Measurements from ENCODE around the gene DTNBP1.

DTNBP1 gene

DNA sequence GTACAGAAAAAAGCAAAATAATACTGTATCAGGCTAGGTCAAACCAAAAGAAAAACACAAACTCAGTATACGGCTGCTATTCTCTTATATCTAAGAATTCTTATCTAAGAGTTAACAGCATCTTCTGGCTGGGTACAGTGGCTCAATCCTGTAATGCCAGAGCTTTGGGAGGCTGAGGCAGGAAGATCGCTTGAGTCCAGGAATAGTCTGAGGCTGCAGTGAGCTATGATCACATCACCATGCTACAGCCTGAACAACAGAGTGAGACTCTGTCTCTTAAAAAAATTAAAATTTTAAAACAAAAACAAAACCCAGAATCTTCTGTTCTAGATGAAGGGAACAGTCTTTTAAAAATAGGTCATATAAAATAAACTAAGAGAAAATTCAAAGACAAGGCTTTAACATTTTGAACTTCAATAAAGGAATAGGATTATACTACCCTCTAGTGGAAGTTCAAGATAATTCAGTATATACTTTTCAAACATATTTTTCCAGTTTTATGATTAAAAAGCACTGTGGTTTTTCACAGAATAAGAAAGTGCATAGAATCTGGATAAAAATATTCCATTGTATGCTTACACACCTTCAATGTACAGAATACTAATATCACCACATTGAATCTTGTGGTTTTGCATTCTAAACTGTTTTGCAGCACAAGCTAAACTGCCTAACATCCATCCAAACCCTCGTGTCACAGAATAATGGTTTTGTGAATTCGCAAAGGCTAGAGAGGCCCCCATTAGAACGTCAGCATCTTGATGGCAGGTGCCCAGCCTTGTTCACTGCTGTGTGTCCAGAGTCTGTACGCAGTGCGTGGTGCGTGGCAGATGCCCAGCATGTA, 39.3 kb downstream of the DTNBP1 start:
- DNase-seq, result peak; percentile 29

DNA sequence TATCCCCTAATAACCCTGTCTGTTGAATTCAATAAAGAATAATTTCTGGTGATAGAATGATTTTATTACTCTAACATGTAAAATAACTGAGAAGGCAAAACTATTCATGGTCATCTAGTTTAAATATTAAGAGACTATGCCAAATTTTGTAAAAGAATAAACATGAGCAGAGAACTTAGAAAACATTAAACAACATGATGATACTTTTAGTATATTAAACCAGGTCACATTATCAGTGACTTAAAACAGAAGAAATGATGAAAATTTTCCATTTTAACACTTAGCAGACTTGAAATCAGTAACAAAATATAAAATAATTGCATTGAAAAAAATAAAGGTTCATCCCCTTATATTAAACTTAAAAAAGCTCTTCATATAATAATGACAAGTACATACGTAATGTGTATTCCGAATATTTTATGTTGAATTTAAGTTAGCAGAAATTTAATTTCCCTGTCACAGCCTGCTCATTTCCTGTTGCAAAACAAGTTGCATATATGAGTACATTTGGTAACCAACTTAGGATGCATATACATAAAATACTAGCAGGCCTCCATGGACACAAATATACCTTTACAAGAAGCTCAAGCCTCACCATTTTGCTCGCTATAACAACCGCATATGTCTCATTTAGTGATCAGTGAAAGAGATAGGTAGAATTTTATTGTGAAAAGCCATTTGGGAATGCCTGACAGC, 40.6 kb downstream of the DTNBP1 start:
- no peak for DNase-seq

DNA sequence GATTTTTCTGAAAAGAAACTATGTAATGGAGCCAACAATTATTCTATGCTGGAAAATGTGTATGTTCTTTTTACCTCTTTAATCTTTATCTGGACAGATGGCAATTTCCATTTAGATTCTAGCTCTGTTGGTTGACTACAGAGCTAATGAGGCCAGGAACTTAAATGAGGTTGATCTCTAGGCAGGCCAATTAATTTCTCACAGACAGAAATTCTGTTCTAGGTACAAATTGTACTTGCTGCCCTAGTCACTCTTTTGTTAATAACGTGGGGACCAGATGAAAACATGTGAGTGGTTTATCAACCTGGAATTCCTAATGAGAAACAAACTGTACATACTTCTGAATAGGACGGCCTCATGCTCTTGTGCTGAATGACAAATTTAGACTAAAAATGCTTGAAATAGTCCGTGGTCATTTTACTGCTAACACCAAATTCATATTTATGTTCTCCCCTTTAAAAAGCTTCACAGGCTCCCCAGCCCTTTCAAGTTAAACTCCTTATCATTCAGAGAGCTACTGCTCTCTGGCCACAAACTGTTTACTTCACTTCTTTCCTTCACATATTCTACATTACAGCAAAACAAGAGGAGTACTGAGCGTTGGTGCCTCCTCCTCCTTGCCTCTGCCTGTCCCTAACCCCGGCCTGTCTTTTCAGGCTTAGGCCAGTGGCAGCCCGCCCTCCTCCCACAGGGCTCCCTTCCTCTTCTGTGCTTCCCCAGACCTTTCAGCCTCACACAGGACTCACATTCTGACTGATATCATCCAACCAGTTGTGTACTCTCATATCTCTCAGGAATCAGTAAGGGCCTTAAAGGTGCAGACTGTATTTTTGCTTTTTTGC, 41.4 kb downstream of the DTNBP1 start:
- no peak for DNase-seq

DNA sequence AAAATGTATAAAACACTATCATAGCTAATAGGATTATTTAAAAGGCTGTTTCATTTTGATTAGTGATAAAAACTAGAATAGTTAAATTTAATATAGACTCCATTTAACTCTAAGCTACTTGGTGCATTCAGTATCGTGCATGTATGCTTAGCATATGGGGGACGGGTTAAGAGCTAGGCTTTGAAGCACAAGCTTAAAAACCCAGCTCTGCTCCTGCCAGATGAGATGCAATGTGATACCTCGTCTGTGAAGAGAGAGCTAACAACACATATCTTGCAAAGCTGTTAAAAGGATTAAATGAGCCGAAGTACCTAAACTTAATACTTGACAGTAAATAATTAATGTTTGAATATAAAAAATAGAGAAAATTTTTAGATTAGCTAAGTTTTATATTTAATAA, 42.2 kb downstream of the DTNBP1 start:
- DNase-seq, result no peak

DNA sequence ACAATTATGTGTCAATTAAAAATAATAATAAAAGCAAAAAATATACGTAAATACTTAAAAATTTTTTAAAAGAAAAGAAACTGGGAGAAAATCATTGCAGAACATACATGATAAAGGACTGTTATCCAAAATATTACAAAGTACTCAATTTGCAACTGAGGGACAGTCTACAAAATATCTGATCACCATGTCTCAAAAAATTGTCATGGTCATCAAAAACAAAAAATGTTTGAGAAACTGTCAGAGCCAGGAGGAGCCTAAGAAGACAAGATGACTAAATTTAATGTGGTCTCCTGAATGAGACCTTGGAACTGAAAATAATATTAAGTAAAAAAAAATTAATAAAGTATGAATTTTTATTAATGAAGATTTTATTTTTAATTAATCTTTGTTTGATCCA, 43.5 kb downstream of the DTNBP1 start:
- no peak for DNase-seq

DNA sequence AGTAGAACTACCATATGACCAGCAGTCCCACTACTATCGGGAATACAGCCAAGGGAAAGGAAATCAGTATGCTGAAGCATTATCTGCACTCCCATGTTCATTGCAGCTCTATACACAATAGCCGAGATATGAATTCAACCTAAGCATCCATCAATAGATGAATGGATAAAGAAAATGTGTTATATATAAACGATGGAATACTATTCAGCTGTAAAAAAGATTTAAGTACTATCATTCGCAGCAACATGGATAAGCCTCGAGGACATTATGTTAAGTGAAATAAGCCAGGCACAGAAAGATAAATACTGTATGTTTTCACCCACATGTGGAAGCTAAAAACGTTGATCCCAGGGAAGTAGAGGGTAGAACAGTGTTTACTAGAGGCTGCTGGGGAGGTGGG, 44.1 kb downstream of the DTNBP1 start:
- no peak for DNase-seq

DNA sequence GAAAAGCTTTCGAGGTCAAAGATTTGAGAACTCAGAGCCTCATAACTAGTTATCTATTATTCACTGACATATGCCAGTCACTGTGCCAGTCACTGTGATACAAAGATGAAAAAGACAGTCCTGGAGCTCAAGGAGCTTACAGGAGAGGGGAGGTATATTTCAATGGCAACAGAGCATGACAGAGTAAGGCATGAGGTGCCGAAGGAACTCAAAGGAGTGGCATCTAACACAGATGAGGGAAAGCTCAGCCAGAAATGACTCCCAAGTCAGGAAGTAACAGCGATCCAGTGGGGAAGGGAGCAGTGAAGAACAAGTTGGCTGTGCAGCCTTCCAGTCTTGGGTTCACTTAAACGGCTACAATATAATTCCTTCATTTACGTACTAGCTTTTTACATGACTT, 46.6 kb downstream of the DTNBP1 start:
- no peak for DNase-seq

DNA sequence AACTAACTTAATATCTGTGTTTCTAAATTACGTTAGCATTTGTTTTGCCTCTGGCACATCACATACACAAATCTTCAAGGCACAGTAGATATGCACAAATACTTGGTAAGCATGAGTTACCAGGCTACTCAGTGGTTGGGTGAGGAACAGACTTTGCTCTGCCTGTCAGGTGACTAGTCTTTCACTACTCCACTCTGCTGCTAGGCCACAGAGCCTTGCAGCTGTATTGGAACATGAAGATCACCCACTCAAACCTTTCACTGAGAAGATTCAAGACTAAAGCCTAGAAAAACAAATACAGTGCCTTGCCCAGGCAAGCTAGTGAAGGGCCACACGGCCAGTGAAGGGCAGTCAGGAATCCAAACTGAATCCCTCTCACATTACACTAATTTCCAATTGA, 47.0 kb downstream of the DTNBP1 start:
- no peak for DNase-seq

DNA sequence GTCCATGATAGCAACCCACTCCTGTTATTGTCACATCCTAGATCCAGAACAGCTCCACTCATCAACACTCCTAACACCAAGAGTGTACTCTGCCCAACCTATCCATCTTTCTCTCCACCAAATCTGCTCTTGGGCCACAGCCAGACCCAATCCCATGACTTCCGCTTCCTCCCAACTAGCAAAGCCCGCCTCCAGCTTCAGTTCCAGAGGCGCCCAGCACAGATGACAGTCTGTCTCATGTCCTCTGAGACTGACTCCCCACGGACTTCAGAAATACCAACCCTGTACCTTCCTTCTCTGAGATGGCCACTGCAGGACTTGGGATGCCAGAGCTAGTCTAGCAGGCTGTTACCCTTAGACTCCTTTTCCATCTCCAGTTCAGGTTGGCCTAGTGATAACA, 48.6 kb downstream of the DTNBP1 start:
- DNase-seq, result no peak

DNA sequence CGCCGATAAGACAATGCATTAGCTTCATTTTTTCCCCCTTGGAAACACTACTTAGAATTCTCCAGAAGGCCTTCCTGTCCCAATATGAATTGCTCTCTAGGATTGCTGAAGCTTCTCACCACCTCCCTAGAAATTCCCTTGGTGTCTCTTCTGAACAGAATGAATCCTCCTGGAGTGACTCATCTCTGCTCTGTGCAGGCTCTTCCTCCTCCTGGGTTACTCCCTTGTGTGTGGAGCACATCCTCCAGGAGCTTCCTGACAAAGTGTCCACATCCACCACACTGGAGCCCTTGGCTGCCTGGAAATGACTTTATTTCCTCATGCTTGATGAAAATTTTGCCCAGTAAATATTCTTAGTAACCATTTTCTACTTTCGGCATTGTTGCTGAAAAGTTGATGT, 54.4 kb downstream of the DTNBP1 start:
- no peak for DNase-seq

DNA sequence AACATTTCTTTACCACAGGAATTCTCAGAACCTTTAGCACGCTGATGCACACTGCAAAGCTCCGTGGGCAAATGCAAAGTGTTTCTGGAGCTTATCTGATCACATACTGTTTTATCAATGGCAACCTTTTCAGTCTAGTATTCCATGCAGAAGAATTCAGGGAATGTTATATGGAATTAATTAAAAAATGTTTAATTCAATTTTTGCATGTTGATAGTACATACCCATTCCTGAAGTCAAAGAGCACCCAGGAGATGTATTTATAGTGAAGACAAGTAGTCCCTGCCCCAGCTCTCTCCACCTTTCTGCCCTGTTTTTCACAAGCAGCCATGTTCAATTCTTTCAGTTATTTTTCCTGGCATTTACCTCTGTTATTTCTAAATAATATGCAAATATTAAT, 55.2 kb downstream of the DTNBP1 start:
- no peak for DNase-seq

DNA sequence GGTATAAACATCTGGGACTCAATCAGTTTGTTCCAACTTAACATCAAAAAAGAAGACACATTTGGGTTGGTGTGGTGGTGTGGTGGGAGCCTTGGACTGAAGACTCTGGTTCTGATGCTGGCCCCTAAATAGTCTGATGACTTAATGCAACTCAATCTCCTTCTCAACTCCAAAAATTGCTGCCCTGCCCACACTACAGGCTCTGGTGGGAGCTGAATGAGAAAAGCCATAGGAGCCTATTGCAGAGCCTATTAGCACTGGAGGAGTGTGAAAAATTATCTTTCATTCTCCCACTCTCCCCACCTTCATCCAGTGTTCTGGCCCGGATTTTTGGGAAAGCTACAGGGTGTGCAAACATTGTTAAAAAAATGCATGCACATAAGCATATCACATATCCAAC, 56.5 kb downstream of the DTNBP1 start:
- DNase-seq, result no peak

DNA sequence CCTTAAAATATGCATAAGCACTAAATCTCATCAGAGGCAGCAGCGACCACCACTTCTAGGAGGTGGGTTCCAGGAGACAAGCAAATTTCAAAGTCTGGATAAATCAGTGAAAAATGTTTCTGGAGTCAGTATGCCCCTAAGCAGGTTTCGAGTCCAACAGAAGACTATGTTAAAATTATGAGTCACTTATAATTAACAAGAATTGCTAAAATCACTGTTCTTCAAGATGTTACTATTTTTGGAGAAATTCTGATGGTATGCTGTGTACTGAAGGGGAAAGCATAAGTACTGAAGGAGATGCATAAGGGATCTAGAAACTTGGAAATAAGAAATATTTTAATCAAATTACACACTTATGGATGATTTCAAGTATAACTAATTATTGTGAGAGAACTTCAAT, 58.0 kb downstream of the DTNBP1 start:
- no peak for DNase-seq

DNA sequence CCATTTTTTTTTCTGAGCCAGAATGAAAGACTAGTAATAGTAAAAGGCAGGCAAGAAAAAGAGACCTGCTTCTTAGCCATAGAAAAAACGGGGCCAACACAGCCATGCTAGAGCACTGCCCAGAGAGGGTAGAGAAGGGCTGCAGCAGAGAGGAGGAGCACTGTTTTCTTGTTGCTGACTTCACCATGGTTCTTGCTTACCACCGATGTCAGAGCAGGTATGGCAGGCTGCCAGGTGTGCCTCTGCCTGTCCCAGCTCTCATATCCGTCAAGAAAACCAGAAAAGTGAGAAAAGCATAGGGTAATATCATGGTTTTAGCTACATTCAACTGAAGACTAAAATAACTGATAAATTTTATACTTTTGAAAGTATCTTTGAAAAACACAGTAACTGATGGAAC, 60.7 kb downstream of the DTNBP1 start:
- DNase-seq, result peak; percentile 38

DNA sequence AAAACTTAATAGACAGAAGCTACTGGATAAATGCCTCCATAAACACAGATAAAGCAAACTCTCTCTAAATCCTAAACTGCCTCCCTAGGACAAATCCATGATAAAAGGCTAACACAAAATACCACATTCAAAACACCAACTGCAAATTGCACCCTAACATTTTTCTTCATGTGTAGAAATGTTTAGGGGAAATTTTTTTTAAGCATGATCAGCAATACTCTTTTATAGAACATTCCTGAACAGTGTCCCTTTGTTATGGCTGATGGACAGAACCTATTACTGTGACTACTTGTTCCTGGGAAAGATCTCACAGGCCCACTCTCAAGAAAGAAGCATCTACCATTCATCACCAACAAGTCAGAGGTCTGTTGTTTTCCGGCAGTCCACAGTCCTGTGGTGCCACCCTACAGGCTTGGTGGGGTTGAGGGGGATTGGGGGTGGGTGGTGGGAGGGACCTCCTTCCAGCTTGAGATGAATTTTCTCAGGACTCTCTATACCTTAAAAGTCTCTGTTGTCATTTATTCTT, 64.5 kb downstream of the DTNBP1 start:
- DNase-seq, result no peak

DNA sequence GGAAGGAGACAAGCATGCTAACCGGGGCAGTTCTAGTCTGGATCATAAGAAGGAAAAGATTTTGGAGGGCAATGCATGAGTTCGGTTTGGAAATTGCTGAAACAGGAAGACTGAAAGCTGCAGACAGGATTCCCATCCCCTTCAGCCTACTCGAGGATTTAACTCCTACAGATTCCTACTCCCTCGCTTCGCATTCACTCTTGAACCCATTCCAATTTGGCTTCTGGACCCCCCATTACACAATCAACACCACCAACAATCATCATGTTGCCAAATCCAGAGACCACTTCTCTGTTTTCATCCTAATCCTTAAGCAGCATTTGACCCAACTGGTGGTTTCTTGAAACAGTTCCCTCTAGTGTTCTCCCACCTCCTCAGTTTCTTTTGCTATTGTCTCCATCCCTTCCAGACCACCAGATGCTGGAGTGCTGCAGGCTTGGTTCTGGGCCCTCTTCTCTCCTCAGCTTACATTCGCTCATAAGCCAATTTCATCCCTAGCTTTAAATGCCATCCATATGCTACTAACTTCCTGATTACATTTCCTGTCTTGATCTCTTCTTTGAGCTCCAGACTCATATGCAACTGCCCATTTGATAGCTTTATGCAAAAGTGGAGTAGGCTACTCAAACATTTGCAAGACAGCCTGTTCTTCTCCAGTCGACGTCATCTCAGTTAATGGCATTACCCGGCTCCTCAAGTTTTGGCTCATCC, 66.5 kb downstream of the DTNBP1 start:
- no peak for DNase-seq

DNA sequence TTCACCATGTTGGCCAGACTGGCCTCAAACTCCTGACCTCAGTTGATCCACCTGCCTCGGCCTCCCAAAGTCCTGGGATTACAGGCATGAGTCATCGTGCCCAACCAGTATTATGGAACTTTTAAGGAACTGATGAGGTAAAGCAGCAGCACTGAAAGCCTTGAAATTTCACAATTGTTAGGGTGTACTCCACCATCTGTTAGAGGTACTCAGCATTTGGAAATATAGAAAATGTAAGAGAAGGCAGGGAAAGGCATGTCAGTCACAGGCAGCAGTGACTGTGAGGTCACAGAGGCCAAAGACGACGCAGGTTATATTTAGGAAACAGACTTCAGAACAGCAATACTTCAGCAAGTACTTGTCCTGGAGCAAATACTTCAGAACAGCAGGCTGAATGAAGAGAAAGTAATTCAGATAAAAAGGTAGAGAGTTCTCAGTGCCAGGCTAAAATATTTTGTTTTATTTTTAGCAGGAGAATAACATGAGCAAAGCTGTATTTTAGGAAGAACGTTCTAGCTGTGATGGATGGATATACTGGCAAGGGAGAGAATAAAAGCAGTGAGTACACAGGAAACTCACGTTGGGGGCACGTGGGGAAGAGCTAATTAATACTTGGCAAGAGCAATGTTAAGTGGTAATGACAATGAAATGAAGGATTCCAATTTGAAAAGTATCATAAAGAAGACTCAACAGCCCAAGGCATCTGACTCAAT, 67.2 kb downstream of the DTNBP1 start:
- no peak for DNase-seq

DNA sequence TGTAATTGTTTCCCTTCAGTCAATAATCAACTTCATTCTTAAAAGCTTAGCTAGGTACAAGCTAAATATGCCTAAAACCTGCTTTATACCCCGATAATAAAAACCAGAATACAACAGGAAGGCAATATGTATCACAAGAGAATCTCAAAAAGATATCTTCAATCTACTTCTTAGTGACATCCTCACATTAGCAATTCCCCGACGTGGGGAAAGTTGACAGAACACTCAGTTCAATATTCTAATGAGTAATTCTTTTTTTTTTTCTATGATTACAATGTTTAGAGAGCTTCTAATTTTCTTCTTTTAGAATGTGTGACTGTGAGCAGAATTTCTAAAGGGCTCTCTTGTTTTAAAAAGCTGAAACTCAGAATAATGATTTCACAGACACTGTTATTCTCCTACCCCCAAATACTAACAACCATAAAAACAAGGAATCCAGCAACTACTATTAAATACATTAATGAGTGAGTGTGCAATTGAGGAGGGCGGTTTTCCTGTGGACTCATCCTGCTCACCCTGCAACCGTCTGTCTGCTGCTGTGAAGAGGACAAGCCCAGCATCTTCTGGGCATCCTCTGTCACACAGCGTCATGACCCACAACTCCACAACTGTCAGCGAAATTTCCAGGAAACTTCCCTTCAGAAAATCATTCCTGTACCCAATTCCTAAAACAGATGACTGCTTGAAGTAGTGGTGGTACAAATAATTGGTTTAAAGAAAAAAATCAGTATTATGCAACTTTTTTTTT, 68.1 kb downstream of the DTNBP1 start:
- no peak for DNase-seq

DNA sequence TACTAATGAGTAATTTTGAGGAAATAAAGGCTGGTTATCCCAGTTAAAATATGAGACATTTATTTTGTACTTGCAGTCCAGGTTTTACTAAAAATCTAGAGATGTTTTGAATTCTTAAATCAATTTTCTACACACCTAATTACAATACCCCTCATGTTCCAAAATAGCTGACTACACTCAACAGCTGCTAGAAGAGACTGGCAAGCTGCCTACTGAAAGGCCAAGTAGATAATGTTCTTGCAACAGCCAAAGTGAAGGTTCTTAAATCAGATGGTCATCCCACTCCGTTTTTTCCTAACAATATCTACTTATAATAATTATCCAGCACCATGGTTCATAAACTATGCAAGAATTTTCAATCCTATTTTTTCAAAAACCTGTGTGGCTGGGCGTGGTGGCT, 69.0 kb downstream of the DTNBP1 start:
- peak; percentile 2 for DNase-seq

DNA sequence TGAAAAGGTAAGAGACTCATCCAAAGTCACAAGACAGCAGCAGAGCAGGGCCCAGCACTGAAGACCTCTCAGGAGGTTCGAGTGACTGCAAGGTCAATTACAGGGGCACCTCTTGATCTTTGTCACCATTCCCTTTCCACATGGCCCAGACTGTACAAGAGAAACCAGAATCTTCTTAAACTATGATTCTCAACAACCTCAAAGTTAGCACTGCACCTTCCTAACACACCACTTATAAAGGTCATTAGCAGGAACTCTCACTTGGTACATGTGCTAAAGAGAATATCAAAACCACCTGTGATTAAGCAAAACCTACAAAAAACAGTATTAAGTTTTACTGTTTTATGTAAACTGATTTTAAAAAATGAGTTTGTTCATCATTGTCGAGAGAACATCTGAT, 70.2 kb downstream of the DTNBP1 start:
- DNase-seq, result no peak

DNA sequence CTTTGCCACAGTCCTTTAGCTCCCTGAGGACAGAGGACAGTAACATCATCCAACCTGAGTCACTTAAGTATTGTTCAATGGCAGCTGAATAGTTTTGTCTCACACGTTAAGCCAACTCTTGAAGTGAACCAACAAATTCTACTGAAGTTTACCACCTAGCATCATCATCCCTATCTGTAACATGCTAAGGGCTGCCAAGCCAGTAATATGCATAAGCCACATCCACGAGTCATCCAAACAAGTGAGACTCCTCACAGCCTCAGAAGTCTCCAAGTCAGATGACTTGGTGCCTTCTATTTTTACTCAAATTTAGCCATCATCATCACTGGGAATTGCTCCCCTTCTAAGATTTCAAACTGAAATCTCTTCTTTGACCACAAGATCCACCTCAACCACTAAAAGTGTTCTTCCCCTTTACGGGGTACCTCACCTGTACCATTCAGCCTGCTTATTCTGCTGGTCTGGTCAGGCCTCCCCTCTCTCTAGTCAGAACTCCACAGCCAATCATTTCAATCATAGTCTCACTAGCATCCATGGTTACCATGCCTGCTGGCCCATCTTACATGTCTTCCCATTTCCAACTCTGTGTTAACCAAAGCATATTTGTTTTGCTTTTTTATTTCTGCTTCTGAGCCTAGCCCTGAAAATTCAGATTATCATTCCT, 73.7 kb downstream of the DTNBP1 start:
- no peak for DNase-seq

All from NCI-H1105 treated with DMSO at 0.1 percent for 48 hours (cell line).